MG63 (cell line): ENCODE results near the gene NPAS1. TPM values are rescaled to one million over a fixed set of nuclear protein-coding genes. Genes with fewer than 3 reads are reported as not detected.

Source experiments
- DNase-seq: peaks from one replicate; pipeline ENCODE4 v3.0.0-alpha.2; 2020
- H3K27me3 ChIP-seq: fragments of 250-450 bp; sonication (Bioruptor Pico); 2 replicates; pipeline ENCODE4 v1.5.1; 2020; ENCODE audit warnings: mild to moderate bottlenecking, moderate library complexity
- H3K36me3 ChIP-seq: fragments of 250-450 bp; sonication (Bioruptor Pico); 2 replicates; pipeline ENCODE4 v1.5.1; 2020; ENCODE audit warnings: mild to moderate bottlenecking, moderate library complexity
- H3K4me3 ChIP-seq: fragments of 250-450 bp; sonication (Bioruptor Pico); 2 replicates; pipeline ENCODE4 v1.5.1; 2020; ENCODE audit warnings: mild to moderate bottlenecking, moderate library complexity
- H3K9me3 ChIP-seq: fragments of 250-450 bp; sonication (Bioruptor Pico); 2 replicates; pipeline ENCODE4 v1.5.1; 2020; ENCODE audit warnings: mild to moderate bottlenecking, moderate library complexity
- total RNA-seq: library from RNA; depleted of rRNA; stranded (reverse); fragments of >200 nt; shearing (Covaris generic); gene quantifications from 2 replicates; pipeline ENCODE4 v1.2.3, GENCODE V29; 2014; ENCODE audit warnings: low replicate concordance

The NPAS1 gene
- total RNA-seq, 1 experiment from 2014 or later = 0.33 TPM

DNA sequence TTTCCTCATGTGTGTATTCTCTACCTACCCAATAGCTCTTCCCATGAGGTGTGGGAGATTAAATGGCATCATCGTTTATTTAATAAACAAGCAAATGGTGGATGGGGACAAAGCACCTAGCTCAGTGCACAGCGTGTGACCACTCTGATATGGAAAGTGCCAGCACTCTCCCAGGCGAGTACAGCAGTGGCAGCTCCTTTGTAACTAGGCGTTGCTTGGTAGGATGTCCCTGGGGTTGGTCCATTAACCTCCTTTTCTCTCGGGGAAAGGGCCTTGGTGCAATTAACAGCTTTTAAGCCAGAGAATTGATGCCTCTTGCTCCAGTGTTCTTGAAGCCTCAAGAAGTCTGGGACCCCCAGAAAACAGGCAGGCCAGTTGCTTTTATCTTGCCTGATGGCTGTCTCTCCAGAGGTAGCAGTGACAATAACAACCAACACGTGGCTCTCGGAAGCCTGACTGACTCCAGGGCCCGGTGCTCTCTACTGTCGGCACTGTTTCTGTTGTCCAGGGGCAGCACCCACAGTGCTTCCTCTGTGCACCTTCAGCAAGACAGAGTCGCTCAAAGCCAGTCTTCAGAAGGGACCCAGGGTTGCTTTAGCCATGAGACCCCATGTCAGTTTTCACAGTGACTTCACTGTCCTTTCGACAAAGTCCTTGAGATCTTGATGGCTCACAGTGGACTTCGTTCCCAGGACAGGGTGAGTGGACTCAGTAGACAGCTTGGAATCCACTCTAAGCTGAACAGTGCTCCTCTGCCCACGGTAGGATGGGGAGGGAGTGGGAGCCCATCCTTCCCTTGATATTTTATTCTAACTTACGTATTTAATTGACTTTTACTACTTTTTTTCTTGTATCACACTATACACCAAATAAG lies 33.9 kb upstream of the NPAS1 start:
- DNase-seq = no peak
- H3K36me3 ChIP-seq = peaks cover 34% of the 10 kb centered on the region
- H3K9me3 ChIP-seq = no peaks in the 10 kb centered on the region
- H3K27me3 ChIP-seq = no peaks in the 10 kb centered on the region
- H3K4me3 ChIP-seq = no peak overlapping the region

GRCh38 chr19:46988614-46989230 lies 30.9 kb upstream of the NPAS1 start:
- no peak overlapping the region for H3K4me3 ChIP-seq
- H3K27me3 ChIP-seq = no peaks in the 10 kb centered on the region
- no peaks in the 10 kb centered on the region for H3K9me3 ChIP-seq
- H3K36me3 ChIP-seq = peaks cover 61% of the 10 kb centered on the region
- no peak for DNase-seq

DNA sequence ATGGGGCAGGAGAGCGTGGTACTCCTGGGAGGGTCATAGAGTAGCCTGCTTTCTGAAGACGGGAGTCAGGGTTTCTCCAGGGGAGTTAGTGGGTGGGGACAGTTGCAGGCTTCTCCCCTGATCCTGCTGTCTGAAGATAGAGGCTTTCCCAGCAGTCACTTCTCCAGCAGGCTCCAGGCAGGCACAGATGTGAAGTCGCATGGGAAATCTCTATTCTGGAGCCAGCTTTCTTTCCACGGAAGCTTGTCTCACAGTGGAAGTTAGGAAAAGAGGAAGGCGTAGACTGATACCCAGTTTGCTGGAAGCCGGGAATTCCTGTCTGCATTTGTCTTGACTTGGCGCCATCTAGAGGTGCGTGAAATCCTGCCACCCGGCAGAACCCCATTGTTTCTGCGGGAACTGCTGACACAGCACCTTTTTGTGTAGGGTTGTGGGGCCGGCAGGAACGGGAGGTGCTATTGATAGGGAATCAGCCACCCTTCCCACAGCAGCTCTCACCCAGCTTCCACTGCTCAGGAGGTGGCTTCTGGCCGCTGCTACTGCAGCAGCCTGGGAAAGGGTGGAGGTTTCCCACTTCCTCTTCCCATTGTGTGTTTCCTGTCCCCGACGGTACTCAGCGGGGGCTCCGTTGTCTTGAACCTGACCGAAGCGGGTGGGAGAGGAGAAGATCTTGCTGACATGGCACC lies 28.5 kb upstream of the NPAS1 start:
- peak; percentile 73 for DNase-seq
- Histone ChIP-seq H3K4me3 (no peak overlapping the region), H3K36me3 (peaks cover 80% of the 10 kb centered on the region), H3K27me3 (no peaks in the 10 kb centered on the region), H3K9me3 (no peaks in the 10 kb centered on the region)

DNA sequence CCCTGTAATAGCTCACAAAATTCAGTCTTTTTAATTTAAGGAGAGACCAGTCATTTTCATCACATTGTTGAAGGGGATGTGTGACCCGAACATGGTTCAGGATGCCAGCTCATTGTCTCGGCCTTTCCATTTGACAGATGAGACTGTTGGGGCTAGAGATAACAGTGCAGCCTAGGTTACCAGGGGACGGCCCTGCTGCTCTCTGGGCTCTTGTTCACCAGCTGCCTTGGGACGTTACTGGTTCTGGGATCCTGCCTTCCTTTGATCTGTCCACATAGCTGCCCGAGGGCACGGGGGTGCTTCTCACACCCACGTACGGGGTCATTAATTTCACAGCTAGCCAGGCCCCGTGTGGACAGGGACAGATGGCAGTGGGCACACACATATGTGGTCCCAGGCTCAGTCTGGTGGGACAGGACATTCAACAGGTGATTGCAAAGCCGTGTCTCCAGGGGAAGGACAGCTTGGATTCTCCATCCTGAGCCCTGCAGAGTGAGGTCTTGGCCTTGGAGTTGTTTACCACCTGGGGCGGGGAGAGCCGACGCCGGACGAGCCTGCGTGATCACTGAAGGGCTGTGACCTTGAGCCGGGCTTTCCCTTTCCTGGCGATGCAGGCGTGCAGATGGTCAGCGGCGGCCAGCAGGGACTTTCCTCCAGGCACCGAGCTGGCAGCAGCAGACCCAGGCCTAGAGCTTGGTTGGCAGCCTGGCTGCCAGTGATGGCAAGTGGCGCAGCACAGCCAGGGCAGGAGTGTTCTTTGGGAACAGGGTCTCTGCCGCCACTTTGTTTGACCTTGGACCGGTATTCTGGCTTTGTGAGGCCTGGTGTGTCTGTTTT lies 26.7 kb upstream of the NPAS1 start:
- no peak for DNase-seq
- peaks cover 94% of the 10 kb centered on the region for H3K36me3 ChIP-seq

DNA sequence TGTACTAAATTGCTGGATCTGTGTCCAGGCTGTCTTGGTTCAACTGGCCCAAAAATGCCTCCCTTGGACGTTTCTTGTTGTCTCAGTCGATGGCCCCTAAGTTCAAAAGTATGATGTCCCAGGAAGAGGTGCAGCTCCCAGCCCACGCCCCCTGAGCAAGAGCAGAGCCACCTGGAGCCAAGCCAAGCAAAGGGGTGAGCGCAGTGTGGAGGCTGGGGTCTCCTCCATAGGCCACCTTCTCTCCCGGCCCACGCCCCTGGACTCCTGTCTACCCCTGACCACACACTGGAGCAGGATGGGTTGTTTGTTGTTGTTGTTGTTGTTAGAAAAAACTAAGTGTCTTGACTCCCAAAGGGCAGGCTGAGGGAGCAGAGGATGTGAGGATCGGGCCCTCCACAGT lies 26.0 kb upstream of the NPAS1 start:
- peaks cover 94% of the 10 kb centered on the region for H3K36me3 ChIP-seq
- no peaks in the 10 kb centered on the region for H3K9me3 ChIP-seq
- DNase-seq = no peak
- H3K27me3 ChIP-seq = no peaks in the 10 kb centered on the region
- H3K4me3 ChIP-seq = no peak overlapping the region

More for the DNA sequence above, 26.7 kb upstream of the NPAS1 start:
- no peaks in the 10 kb centered on the region for H3K27me3 ChIP-seq
- no peaks in the 10 kb centered on the region for H3K9me3 ChIP-seq
- no peak overlapping the region for H3K4me3 ChIP-seq

DNA sequence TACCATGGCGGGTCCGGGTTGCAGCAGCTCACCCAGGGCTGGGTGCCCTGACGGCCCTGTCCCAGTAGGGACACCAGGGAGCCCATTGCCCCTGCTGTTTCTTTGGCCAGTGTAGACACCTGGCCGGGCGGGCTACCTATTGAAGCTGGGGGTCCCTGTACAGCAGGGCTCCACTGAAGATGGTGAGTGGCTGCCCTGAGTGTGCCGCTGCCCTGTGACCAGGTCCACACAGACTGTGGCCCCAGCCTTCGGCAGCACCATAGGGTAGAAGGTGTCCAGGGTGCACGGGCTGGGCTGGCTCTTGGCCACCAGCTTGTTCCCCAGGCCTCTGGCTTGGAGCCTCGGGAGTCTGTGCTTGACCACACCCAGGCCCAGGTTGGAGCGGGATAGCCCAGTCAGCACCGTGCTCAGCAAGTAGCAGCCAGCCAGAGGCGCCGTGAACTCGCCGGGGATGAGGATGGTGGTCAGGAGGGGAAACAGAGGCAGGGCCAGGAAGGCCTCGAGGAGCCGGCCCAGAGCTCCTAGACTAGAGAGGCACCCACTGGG lies 25.4 kb upstream of the NPAS1 start:
- DNase-seq = no peak
- no peak overlapping the region for H3K4me3 ChIP-seq
- H3K36me3 ChIP-seq = peaks cover 94% of the 10 kb centered on the region
- no peaks in the 10 kb centered on the region for H3K27me3 ChIP-seq
- H3K9me3 ChIP-seq = no peaks in the 10 kb centered on the region

DNA sequence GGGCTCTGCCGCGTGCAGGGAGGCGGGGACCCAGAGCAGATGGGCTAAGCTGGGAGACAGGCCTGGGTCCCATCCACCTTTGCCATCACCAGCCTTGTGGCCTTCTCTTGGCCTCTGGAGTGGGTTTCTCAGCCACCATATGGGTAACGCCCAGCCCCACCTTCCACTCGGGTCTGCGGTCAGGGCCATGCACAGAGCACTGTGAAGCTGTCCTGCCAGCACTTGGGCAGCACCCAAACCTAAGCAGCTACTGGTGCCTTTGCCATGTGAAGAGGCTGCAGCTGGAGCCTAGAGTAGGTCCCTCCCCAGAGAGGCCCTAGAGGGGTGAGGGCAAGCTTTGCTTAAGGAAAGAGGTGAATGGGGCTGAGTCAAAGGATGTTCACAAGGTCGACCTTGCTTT lies 24.1 kb upstream of the NPAS1 start:
- Histone ChIP-seq H3K36me3 (peaks cover 94% of the 10 kb centered on the region), H3K27me3 (no peaks in the 10 kb centered on the region), H3K9me3 (no peaks in the 10 kb centered on the region), H3K4me3 (no peak overlapping the region)
- no peak for DNase-seq

GRCh38 chr19:46998445-46999125 lies 21.1 kb upstream of the NPAS1 start:
- no peak overlapping the region for H3K4me3 ChIP-seq
- no peaks in the 10 kb centered on the region for H3K9me3 ChIP-seq
- peaks cover 85% of the 10 kb centered on the region for H3K36me3 ChIP-seq
- no peaks in the 10 kb centered on the region for H3K27me3 ChIP-seq
- DNase-seq = no peak

- Histone ChIP-seq H3K27me3 (no peaks in the 10 kb centered on the region), H3K4me3 (no peak overlapping the region), H3K9me3 (no peaks in the 10 kb centered on the region), H3K36me3 (peaks cover 77% of the 10 kb centered on the region)
- DNase-seq = no peak
These were observed 20.3 kb upstream of the NPAS1 start for GRCh38 chr19:46999377-46999776.

GRCh38 chr19:46999878-47000277 lies 19.8 kb upstream of the NPAS1 start:
- H3K4me3 ChIP-seq = no peak overlapping the region
- DNase-seq = no peak
- H3K27me3 ChIP-seq = no peaks in the 10 kb centered on the region
- peaks cover 75% of the 10 kb centered on the region for H3K36me3 ChIP-seq
- no peaks in the 10 kb centered on the region for H3K9me3 ChIP-seq

DNA sequence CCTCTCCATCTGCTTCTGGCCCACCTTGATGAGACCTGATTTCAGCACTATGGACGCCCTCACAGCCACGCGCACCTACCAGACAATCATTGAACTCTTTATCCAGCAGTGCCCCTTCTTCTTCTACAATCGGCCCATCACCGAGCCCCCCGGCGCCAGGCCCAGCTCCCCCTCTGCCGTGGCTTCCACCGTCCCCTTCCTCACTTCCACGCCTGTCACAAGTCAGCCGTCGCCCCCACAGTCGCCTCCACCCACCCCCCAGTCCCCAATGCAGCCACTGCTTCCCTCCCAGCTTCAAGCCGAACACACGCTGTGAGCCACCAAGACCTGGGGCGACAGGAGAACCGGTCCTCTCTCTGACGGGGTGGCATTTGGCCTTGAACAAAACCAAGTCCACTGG lies 19.3 kb upstream of the NPAS1 start:
- peaks cover 73% of the 10 kb centered on the region for H3K36me3 ChIP-seq
- H3K4me3 ChIP-seq = no peak overlapping the region
- DNase-seq = no peak
- H3K27me3 ChIP-seq = no peaks in the 10 kb centered on the region
- H3K9me3 ChIP-seq = no peaks in the 10 kb centered on the region

DNA sequence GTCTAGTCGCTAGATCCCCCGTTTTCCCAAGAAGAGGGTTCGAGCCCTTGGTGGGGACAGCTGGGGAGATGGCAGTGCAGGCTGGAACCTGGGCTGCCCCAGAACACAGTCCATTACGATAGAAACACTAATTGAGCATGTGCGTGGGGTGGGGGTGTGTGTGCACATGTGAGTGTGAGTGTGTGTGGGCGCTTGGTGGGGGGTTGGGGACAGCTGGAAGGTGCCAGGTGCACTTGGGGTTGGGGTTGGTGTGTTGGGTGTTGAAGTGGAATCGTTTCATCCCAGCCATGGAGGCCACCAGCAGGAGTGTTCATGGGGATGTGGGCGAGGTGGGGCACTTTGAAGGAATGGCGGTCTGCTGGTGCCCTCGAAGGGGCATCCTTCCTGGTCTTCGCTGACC lies 18.1 kb upstream of the NPAS1 start:
- Histone ChIP-seq H3K27me3 (no peaks in the 10 kb centered on the region), H3K9me3 (no peaks in the 10 kb centered on the region), H3K36me3 (peaks cover 62% of the 10 kb centered on the region), H3K4me3 (no peak overlapping the region)
- no peak for DNase-seq

- Histone ChIP-seq H3K27me3 (no peaks in the 10 kb centered on the region), H3K36me3 (peaks cover 57% of the 10 kb centered on the region), H3K4me3 (no peak overlapping the region), H3K9me3 (no peaks in the 10 kb centered on the region)
- no peak for DNase-seq
These were observed 17.4 kb upstream of the NPAS1 start for GRCh38 chr19:47002106-47002766.

- peaks cover 49% of the 10 kb centered on the region for H3K36me3 ChIP-seq
- H3K27me3 ChIP-seq = no peaks in the 10 kb centered on the region
- no peak for DNase-seq
- no peak overlapping the region for H3K4me3 ChIP-seq
- no peaks in the 10 kb centered on the region for H3K9me3 ChIP-seq
These were observed 16.6 kb upstream of the NPAS1 start for GRCh38 chr19:47002853-47003610.
